HFF-Myc (cell line): ENCODE measurements around the gene PRF1.
A peak's percentile ranks its signal among the peaks of the same experiment; 100 is the strongest.

Source experiments
- DNase-seq: peaks from one replicate; pipeline ENCODE4 v3.0.0-alpha.2; 2011; ENCODE audit warnings: low read depth; ENCODE audit errors: extremely low read depth
- H3K4me3 ChIP-seq: replicated peaks from 2 replicates; pipeline ENCODE4 v1.5.1; 2011; ENCODE audit warnings: low read depth, mild to moderate bottlenecking, control low read depth, low read length
- CTCF ChIP-seq: IDR thresholded peaks from 2 replicates; pipeline ENCODE4 v1.5.1; 2012; ENCODE audit warnings: mild to moderate bottlenecking, low read depth, low read length, control low read depth; ENCODE audit errors: missing control alignments

The PRF1 gene

GRCh38 chr10:70558871-70559810 is 43.4 kb downstream of the PRF1 start:
- no peak for DNase-seq
- no peak overlapping the region for H3K4me3 ChIP-seq
- peak; percentile 63 for TF ChIP-seq CTCF

- no peak for DNase-seq
- no peak overlapping the region for H3K4me3 ChIP-seq
- TF ChIP-seq CTCF: no peak
Measured at GRCh38 chr10:70558295-70558694, 44.2 kb downstream of the PRF1 start.

GRCh38 chr10:70557876-70558275 is 44.7 kb downstream of the PRF1 start:
- H3K4me3 ChIP-seq: no peak overlapping the region
- no peak for DNase-seq
- TF ChIP-seq CTCF: no peak

- no peak overlapping the region for H3K4me3 ChIP-seq
- DNase-seq: no peak
- no peak for TF ChIP-seq CTCF
Measured at GRCh38 chr10:70557086-70557845, 45.3 kb downstream of the PRF1 start.

GRCh38 chr10:70555371-70555770 is 47.2 kb downstream of the PRF1 start:
- H3K4me3 ChIP-seq: no peak overlapping the region
- no peak for TF ChIP-seq CTCF
- DNase-seq: no peak

- H3K4me3 ChIP-seq: no peak overlapping the region
- TF ChIP-seq CTCF: no peak
- DNase-seq: peak; percentile 60
Measured at GRCh38 chr10:70552586-70552985, 50.0 kb downstream of the PRF1 start.
